HG03159 (cell line): Measurements from ENCODE around the gene ITPR1.
A peak's percentile ranks its signal among the peaks of the same experiment; 100 is the strongest.

Source experiments
- ATAC-seq: cut with Tn5 transposase; IDR thresholded peaks from one replicate; pipeline ENCODE4 v1.9.1; 2021; ENCODE audit warnings: mild to moderate bottlenecking, moderate library complexity; ENCODE audit not compliant: unreplicated experiment

The ITPR1 gene

GRCh38 chr3:4736284-4736861 is 243.2 kb downstream of the ITPR1 start:
- no peak for ATAC-seq

GRCh38 chr3:4738737-4739274 is 245.7 kb downstream of the ITPR1 start:
- ATAC-seq = no peak

GRCh38 chr3:4739289-4740236 is 246.4 kb downstream of the ITPR1 start:
- ATAC-seq = no peak

- no peak for ATAC-seq
Measured at GRCh38 chr3:4740397-4741105, 247.4 kb downstream of the ITPR1 start.

- ATAC-seq = no peak
Measured at GRCh38 chr3:4741106-4741403, 247.9 kb downstream of the ITPR1 start.

GRCh38 chr3:4741404-4742307 is 248.5 kb downstream of the ITPR1 start:
- no peak for ATAC-seq

GRCh38 chr3:4742359-4742758 is 249.2 kb downstream of the ITPR1 start:
- ATAC-seq = no peak

GRCh38 chr3:4743371-4743770 is 250.2 kb downstream of the ITPR1 start:
- no peak for ATAC-seq

- ATAC-seq = no peak
Measured at GRCh38 chr3:4744405-4745234, 251.5 kb downstream of the ITPR1 start.

- ATAC-seq = no peak
Measured at GRCh38 chr3:4745235-4745610, 252.1 kb downstream of the ITPR1 start.

- no peak for ATAC-seq
Measured at GRCh38 chr3:4746241-4746958, 253.3 kb downstream of the ITPR1 start.

- no peak for ATAC-seq
Measured at GRCh38 chr3:4748127-4748526, 255.0 kb downstream of the ITPR1 start.

GRCh38 chr3:4748701-4749378 is 255.7 kb downstream of the ITPR1 start:
- ATAC-seq = peak; percentile 40

- peak; percentile 24 for ATAC-seq
Measured at GRCh38 chr3:4749567-4750002, 256.4 kb downstream of the ITPR1 start.

GRCh38 chr3:4750306-4750968 is 257.3 kb downstream of the ITPR1 start:
- no peak for ATAC-seq

GRCh38 chr3:4751029-4751501 is 257.9 kb downstream of the ITPR1 start:
- no peak for ATAC-seq

- no peak for ATAC-seq
Measured at GRCh38 chr3:4751502-4752101, 258.5 kb downstream of the ITPR1 start.
